ENCODE results near the gene SRMS.

DNA sequence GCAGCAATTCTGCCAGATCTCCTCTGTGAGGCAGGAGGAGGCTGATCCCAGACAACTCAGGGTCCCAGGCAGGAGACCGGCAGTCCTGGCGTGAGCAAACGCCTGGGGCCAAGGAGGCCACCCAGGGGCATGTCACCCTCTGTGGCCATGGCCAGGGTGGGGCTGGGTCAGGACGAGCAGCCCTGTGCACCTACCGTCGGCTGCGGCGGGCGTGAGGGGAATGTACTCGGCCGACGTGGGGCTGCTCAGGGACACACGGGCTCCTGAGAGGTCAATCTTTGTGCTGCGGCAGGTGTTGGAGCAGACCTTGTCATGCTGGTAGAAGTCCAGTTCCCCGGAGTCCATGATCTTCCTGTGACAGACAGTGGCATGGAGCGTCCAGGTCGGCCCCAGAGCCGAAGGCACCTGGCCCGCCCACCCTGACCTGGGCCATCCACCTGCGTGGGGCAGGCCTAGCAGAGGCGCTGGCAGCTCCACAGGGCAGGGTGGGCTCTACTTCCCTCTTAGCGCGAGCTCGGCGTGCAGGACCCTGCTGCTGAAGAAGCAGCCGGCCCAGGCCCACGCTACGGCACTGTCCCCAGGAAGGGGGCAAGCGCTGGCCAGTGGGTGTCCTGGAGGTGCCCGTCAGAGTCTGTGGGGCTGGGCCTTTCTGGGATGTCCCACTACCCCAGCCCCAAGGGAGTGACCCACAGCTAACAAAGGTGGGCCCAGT lies 48.0 kb upstream of the SRMS start:
- TF ChIP-seq, protein P1, sequence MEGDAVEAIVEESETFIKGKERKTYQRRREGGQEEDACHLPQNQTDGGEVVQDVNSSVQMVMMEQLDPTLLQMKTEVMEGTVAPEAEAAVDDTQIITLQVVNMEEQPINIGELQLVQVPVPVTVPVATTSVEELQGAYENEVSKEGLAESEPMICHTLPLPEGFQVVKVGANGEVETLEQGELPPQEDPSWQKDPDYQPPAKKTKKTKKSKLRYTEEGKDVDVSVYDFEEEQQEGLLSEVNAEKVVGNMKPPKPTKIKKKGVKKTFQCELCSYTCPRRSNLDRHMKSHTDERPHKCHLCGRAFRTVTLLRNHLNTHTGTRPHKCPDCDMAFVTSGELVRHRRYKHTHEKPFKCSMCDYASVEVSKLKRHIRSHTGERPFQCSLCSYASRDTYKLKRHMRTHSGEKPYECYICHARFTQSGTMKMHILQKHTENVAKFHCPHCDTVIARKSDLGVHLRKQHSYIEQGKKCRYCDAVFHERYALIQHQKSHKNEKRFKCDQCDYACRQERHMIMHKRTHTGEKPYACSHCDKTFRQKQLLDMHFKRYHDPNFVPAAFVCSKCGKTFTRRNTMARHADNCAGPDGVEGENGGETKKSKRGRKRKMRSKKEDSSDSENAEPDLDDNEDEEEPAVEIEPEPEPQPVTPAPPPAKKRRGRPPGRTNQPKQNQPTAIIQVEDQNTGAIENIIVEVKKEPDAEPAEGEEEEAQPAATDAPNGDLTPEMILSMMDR (IDR thresholded peaks at IDR 0.05 in 4 of 5, conservative IDR thresholded peaks at IDR 0.05 in 1 of 5) = no peak
- no peak for TF ChIP-seq POLR2A (IDR thresholded peaks at IDR 0.05)

Measured in gastrocnemius medialis (tissue), 4 donors.